GM06990 (cell line): ENCODE results near the gene CPN2.

ENCODE experiments used
- DNase-seq: peaks from one replicate; pipeline ENCODE4 v3.0.0-alpha.2; 2011; ENCODE audit not compliant: insufficient read length; ENCODE audit errors: extremely low read depth
- H3K27me3 ChIP-seq: replicated peaks from 2 replicates; pipeline ENCODE4 v1.6.0; 2011; ENCODE audit warnings: low read length; ENCODE audit not compliant: control insufficient read depth, insufficient read depth
- H3K36me3 ChIP-seq: 2 replicates; pipeline ENCODE4 v1.5.1; 2011; ENCODE audit warnings: low read length; ENCODE audit not compliant: control insufficient read depth, insufficient read depth
- H3K4me3 ChIP-seq: replicated peaks from 2 replicates; pipeline ENCODE4 v1.5.1; 2011; ENCODE audit warnings: low read depth, mild to moderate bottlenecking, control low read depth, low read length
- TF ChIP-seq, protein P1 (sequence below): IDR thresholded peaks from 2 replicates; pipeline ENCODE4 v1.5.1; 2011; ENCODE audit warnings: low read length, control low read depth, mild to moderate bottlenecking, inconsistent platforms; ENCODE audit not compliant: insufficient read depth, poor library complexity, severe bottlenecking

CPN2 gene

GRCh38 chr3:194294199-194294894 lies 56.8 kb downstream of the CPN2 start:
- no peaks in the 10 kb centered on the region for H3K27me3 ChIP-seq
- TF ChIP-seq, protein P1, sequence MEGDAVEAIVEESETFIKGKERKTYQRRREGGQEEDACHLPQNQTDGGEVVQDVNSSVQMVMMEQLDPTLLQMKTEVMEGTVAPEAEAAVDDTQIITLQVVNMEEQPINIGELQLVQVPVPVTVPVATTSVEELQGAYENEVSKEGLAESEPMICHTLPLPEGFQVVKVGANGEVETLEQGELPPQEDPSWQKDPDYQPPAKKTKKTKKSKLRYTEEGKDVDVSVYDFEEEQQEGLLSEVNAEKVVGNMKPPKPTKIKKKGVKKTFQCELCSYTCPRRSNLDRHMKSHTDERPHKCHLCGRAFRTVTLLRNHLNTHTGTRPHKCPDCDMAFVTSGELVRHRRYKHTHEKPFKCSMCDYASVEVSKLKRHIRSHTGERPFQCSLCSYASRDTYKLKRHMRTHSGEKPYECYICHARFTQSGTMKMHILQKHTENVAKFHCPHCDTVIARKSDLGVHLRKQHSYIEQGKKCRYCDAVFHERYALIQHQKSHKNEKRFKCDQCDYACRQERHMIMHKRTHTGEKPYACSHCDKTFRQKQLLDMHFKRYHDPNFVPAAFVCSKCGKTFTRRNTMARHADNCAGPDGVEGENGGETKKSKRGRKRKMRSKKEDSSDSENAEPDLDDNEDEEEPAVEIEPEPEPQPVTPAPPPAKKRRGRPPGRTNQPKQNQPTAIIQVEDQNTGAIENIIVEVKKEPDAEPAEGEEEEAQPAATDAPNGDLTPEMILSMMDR, result no peak
- H3K4me3 ChIP-seq, result no peak overlapping the region
- no peak for DNase-seq
- no peaks in the 10 kb centered on the region for H3K36me3 ChIP-seq

- H3K36me3 ChIP-seq, result no peaks in the 10 kb centered on the region
- DNase-seq, result no peak
- H3K4me3 ChIP-seq, result no peak overlapping the region
- TF ChIP-seq, protein P1, result no peak
- H3K27me3 ChIP-seq, result no peaks in the 10 kb centered on the region
Observed at GRCh38 chr3:194293546-194294198, 57.5 kb downstream of the CPN2 start.

DNA sequence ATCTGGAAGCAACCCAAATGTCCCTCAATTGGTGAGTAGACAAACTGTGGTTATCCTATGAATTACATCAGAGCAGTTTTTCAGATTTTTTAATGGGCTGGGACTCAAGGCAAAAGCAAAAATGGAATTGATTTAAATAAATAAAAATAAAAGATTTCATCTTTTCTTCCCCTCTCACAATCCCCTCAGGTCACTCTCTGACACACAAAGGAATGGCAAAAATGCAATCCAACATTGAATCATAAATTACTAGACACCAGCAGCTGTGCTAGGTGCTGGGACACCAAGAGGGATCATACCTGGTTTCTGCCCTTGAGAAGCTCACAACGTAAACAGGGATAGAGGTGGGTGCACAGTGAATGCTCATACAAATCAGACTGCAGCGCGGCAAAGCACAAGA lies 58.8 kb downstream of the CPN2 start:
- DNase-seq, result no peak
- Histone ChIP-seq H3K27me3 (no peaks in the 10 kb centered on the region), H3K36me3 (no peaks in the 10 kb centered on the region), H3K4me3 (no peak overlapping the region)
- TF ChIP-seq, protein P1, result no peak
